ENCODE results near the gene ULK4.

DNA sequence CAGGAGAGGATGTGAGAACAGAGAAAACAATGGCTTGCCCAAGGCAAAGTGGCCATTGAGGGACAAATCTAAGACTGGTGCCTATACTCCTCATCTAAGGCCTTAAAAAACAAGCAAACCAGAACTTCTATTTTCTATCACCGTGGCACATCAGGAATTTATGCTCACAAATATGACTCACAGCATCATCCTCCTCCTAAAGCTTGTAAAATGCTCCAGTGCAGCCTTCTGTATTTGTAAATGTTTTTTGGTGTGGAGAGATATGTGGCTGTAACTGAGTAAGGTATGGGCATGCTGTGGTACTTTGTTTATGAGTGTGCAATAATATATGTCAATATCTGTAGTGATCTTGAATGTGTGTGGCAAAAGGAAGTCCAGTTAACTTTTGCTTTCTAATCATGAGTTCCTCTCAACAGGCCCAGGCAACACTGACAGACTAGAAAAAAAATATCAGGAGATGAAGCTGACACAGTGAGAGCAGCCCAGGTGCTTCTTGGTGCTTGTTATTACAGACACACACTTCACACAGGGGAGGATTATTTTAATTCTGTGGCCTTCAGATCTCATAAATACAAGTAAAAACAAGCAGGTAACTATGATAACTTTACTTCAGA is 702.3 kb downstream of the ULK4 start:
- TF ChIP-seq, protein P1, sequence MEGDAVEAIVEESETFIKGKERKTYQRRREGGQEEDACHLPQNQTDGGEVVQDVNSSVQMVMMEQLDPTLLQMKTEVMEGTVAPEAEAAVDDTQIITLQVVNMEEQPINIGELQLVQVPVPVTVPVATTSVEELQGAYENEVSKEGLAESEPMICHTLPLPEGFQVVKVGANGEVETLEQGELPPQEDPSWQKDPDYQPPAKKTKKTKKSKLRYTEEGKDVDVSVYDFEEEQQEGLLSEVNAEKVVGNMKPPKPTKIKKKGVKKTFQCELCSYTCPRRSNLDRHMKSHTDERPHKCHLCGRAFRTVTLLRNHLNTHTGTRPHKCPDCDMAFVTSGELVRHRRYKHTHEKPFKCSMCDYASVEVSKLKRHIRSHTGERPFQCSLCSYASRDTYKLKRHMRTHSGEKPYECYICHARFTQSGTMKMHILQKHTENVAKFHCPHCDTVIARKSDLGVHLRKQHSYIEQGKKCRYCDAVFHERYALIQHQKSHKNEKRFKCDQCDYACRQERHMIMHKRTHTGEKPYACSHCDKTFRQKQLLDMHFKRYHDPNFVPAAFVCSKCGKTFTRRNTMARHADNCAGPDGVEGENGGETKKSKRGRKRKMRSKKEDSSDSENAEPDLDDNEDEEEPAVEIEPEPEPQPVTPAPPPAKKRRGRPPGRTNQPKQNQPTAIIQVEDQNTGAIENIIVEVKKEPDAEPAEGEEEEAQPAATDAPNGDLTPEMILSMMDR (conservative IDR thresholded peaks at IDR 0.05) = no peak
- TF ChIP-seq EZH2 (IDR thresholded peaks at IDR 0.05; ENCODE audit: low read depth) = no peak
